ENCODE results near the gene TDRD5. TPM values are rescaled to one million over a fixed set of nuclear protein-coding genes. Genes with fewer than 3 reads are reported as not detected.
A peak's percentile ranks its signal among the peaks of the same experiment; 100 is the strongest.

Gene TDRD5, protein sequence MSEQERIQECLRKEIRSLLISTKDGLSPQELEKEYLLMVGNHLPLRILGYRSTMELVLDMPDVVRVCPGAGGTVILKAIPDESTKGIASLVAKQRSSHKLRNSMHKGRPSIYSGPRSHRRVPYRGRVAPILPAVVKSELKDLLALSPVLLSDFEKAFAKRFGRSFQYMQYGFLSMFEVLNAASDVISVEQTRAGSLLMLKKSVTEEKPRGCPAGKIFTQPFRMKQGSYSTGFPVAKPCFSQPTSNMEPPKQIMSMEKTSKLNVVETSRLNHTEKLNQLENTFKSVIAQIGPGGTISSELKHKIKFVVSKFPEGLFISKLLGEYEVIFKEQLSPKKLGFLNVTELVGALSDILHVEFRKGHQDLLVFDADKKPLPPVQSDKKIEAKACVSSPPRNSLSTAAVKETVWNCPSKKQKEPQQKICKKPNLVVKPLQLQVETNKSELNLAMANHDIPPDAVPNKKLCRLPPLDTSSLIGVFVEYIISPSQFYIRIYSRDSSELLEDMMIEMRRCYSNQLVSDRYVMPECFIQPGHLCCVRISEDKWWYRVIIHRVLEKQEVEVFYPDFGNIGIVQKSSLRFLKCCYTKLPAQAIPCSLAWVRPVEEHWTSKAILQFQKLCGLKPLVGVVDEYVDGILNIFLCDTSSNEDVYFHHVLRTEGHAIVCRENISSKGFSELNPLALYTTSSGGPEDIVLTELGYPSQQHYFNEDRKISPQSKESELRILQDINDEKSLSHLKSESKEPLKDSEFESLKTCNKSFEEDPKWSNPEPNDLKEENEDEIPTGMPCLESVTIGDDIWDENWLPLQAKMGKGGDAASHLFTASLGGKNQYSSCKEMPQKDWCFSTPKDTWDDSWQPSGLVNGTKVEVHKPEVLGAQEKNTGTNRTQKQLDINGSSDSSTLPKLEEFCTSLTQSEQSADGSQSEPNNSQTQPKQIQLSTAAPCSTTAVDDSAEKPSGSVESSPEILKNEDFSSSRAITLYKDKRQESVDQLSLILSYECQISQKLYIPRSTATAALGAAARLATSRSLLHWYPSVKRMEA
- total RNA-seq (1 to 10 TPM in 1 of 5 donors, under 1 TPM in 1, not detected in 3; 0.45 to 2.0 TPM), polyA plus RNA-seq (under 1 TPM in 2 of 3 donors, not detected in 1; 0.20 to 0.44 TPM)
- long read RNA-seq, donor 1, result 0 reads
- long read RNA-seq, donor 2, result 0 reads
- long read RNA-seq, donor 3, result 0 reads
- long read RNA-seq, donor 4, result 0 reads
- long read RNA-seq, donor 5, result 0 reads
- long read RNA-seq, donor 6, result 0 reads
- long read RNA-seq, donor 7, result 0 reads
- long read RNA-seq, donor 8, result 0 reads
- long read RNA-seq, donor 9, result 0 reads
- long read RNA-seq, donor 10, result 0 reads

DNA sequence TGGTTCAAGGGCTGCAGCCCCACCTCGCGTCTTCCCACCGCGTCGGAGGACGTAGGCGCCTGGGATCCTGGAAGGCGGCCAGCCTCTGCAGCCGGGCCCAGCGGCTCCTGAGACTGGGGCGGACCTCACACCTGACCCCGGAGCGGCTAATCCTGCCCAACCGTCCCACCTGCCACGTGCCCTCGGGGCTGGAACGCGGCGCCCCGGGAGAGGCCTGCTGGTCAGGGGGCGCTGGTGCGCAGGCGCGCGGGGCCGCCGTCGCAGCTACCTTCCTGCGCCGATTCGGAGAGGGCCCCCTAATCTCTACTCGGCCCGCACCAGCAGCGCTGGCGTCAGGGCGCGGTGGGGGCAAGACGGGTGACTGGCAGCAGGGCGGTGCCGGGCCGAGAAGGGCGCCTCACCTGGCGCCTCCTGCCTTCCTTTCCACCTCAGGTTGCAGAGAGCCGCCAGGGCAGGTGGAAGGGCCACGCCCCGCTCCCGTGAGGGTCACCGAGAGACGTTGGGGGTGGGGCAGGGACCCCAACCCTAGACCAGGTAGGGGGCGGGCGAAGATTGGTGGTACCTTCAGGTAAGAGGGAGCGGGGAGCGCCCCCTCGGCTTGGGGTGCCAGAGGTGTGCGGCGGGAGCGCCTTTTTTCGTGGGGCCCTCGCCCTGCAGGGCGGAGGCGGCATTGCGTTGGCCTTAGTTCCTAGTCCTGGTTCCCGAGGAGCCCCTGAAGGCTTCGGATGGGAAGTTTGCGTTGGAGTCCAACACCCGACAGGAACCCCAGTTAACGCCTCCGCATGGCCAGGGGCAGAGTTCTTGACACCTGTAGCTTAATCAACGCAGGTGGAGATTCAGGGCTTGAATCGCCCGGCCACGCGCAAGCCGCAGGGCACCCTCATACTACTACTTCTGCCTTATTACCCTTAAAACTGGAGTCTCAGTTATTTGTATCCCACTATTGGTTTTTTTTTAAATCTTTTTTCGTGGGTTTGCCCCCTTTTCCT lies at the start of gene TDRD5:
TSS of gene TDRD5 (plus strand) at position 241 of the 989 bp plus-strand sequence. CDS start 784 bp downstream, outside the sequence.
- H3K4me3 ChIP-seq, result peak within 1 kb of the TSS; percentile 26 to 36 (median 26)
- peak; percentile 69 to 89 for DNase-seq
- peaks cover 0 to 29% (median 10%) of the 10 kb centered on the region in 3 donors for H3K27me3 ChIP-seq
- peak within 1 kb of the TSS in 2 of 5 donors; percentile 5 to 32 for H3K27ac ChIP-seq
- H3K36me3 ChIP-seq, result no peaks in the 10 kb centered on the region
- WGBS, 5 donors, result 22 to 29% (median 24%) methylated on average over 40 to 75 of the region's 75 CpGs
- TF ChIP-seq POLR2A (IDR thresholded peaks at IDR 0.05) (no peak), POLR2AphosphoS5 (IDR thresholded peaks at IDR 0.05) (no peak)
- TF ChIP-seq, protein P1, sequence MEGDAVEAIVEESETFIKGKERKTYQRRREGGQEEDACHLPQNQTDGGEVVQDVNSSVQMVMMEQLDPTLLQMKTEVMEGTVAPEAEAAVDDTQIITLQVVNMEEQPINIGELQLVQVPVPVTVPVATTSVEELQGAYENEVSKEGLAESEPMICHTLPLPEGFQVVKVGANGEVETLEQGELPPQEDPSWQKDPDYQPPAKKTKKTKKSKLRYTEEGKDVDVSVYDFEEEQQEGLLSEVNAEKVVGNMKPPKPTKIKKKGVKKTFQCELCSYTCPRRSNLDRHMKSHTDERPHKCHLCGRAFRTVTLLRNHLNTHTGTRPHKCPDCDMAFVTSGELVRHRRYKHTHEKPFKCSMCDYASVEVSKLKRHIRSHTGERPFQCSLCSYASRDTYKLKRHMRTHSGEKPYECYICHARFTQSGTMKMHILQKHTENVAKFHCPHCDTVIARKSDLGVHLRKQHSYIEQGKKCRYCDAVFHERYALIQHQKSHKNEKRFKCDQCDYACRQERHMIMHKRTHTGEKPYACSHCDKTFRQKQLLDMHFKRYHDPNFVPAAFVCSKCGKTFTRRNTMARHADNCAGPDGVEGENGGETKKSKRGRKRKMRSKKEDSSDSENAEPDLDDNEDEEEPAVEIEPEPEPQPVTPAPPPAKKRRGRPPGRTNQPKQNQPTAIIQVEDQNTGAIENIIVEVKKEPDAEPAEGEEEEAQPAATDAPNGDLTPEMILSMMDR (IDR thresholded peaks at IDR 0.05), result no peak
- intact Hi-C loops (cut with DNase I; ENCODE audit: low total_unique reads), result no loop called here
- H3K4me1 ChIP-seq, result peaks cover 5 to 10% (median 8%) of the 10 kb centered on the region in 4 donors
- peaks cover 0 to 4% (median 0%) of the 10 kb centered on the region in 4 donors for H3K9me3 ChIP-seq

DNA sequence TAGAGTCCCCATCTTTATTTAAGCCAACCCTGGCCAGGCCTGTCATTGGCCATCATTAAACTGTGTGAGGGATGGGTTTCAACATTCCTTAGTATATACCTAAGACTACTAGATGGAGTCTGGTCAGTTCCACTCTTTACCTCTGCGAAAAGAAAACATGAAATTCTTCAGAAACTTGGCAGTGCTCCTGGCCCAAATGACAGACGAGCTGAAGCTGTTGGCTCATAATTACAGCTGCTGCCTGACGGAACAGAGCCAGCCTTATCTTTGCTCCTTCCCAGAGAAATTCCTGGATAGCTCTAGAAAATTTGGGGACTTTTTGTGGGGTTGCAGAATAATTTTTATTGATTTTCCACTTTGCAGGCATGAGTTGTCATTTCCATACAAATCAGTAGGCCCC lies 46.3 kb upstream of the TDRD5 start:
- TF ChIP-seq EP300 (IDR thresholded peaks at IDR 0.05) (no peak), POLR2A (IDR thresholded peaks at IDR 0.05) (no peak), POLR2AphosphoS5 (IDR thresholded peaks at IDR 0.05) (no peak)
- TF ChIP-seq, protein P1 (IDR thresholded peaks at IDR 0.05), result no peak
- DNase-seq, result peak in 1 of 2 donors; percentile 17
- no peak overlapping the region for H3K27ac ChIP-seq
- H3K27me3 ChIP-seq, result no peaks in the 10 kb centered on the region
- H3K4me1 ChIP-seq, result peaks cover 0 to 11% (median 2%) of the 10 kb centered on the region in 4 donors
- intact Hi-C loops (cut with DNase I; ENCODE audit: low total_unique reads), result no loop called here
- H3K36me3 ChIP-seq, result no peaks in the 10 kb centered on the region
- peaks cover 0 to 7% (median 0%) of the 10 kb centered on the region in 4 donors for H3K9me3 ChIP-seq
- H3K4me3 ChIP-seq, result no peak overlapping the region
- WGBS, 5 donors, result 25 to 45% (median 36%) methylated on average over 3 of the region's 3 CpGs

DNA sequence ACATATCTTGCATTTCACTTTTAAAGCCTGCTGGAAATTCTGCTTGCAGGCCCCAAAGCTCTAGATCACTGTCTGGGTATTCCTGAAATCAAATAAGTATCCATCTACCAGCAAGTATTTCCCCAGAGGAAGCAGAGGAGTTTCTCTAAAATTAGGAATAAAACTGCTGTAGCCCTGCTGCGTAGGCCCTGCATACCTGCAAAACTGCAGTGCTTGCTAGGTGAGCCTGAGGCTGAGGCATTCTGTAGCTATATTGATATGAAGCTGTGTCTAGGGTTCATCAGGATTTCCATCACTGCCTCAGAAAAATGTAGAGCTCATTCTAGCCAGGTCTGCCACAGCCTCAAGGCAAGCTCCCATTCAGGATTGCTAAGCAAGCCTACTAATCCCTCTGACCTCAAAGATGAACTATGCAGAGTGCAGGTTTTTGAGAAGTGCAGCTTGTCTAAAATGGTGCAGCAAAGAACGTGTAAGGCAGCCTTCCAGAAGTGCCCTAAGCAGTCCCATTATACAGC lies 44.6 kb upstream of the TDRD5 start:
- WGBS, 5 donors, result 70 to 82% (median 77%) methylated on average over 2 of the region's 2 CpGs
- Histone ChIP-seq H3K36me3 (no peaks in the 10 kb centered on the region), H3K4me3 (no peak overlapping the region), H3K4me1 (peaks cover 0 to 11% (median 2%) of the 10 kb centered on the region in 4 donors), H3K9me3 (no peaks in the 10 kb centered on the region), H3K27me3 (no peaks in the 10 kb centered on the region), H3K27ac (no peak overlapping the region)
- TF ChIP-seq, protein P1 (IDR thresholded peaks at IDR 0.05), result no peak
- TF ChIP-seq POLR2A (IDR thresholded peaks at IDR 0.05), result no peak
- no peak for TF ChIP-seq EP300 (IDR thresholded peaks at IDR 0.05)
- DNase-seq, result no peak
- intact Hi-C loops (cut with DNase I; ENCODE audit: low total_unique reads), result no loop called here
